Measurements from ENCODE around the gene MYL7. TPM values are rescaled to one million over a fixed set of nuclear protein-coding genes. Genes with fewer than 3 reads are reported as not detected.

Gene MYL7
- total and polyA plus RNA-seq, 8 donors = 0.82 to 5.5 (median 1.2) TPM; not detected in 2

- no peak for ATAC-seq
Observed at GRCh38 chr7:44113764-44114354, 27.3 kb downstream of the MYL7 start.

GRCh38 chr7:44112997-44113763 lies 28.0 kb downstream of the MYL7 start:
- intact Hi-C loops (cut with DNase I) = no loop called here
- Histone ChIP-seq H3K36me3 (peaks cover 0 to 93% of the 10 kb centered on the region in 2 donors), H3K4me1 (no peaks in the 10 kb centered on the region)

More at GRCh38 chr7:44113764-44114354, 27.3 kb downstream of the MYL7 start:
- H3K4me1 ChIP-seq = no peaks in the 10 kb centered on the region
- no peak overlapping the region for H3K27ac ChIP-seq
- intact Hi-C loops (cut with DNase I) = no loop called here
- no peak for TF ChIP-seq CTCF (IDR thresholded peaks at IDR 0.05)
- H3K4me3 ChIP-seq = no peak overlapping the region
- peaks cover 0 to 88% of the 10 kb centered on the region in 2 donors for H3K36me3 ChIP-seq
- DNase-seq = no peak
- no peaks in the 10 kb centered on the region for H3K27me3 ChIP-seq
- no peaks in the 10 kb centered on the region for H3K9me3 ChIP-seq

GRCh38 chr7:44112231-44112996 lies 28.7 kb downstream of the MYL7 start:
- TF ChIP-seq CTCF (IDR thresholded peaks at IDR 0.05) = no peak
- H3K9me3 ChIP-seq = no peaks in the 10 kb centered on the region
- DNase-seq = no peak
- H3K36me3 ChIP-seq = peaks cover 0 to 91% of the 10 kb centered on the region in 2 donors
- H3K4me3 ChIP-seq = no peak overlapping the region
- intact Hi-C loops (cut with DNase I) = no loop called here
- H3K27ac ChIP-seq = no peak overlapping the region
- no peak for ATAC-seq
- H3K27me3 ChIP-seq = no peaks in the 10 kb centered on the region
- no peaks in the 10 kb centered on the region for H3K4me1 ChIP-seq

More at GRCh38 chr7:44112997-44113763, 28.0 kb downstream of the MYL7 start:
- H3K4me3 ChIP-seq = no peak overlapping the region
- no peak overlapping the region for H3K27ac ChIP-seq
- no peaks in the 10 kb centered on the region for H3K27me3 ChIP-seq
- DNase-seq (no peak), ATAC-seq (no peak)
- H3K9me3 ChIP-seq = no peaks in the 10 kb centered on the region
- TF ChIP-seq CTCF (IDR thresholded peaks at IDR 0.05) = no peak

GRCh38 chr7:44111761-44112160 lies 29.4 kb downstream of the MYL7 start:
- Histone ChIP-seq H3K36me3 (peaks cover 0 to 84% of the 10 kb centered on the region in 2 donors), H3K27ac (no peak overlapping the region), H3K4me3 (no peak overlapping the region), H3K9me3 (no peaks in the 10 kb centered on the region), H3K4me1 (no peaks in the 10 kb centered on the region), H3K27me3 (no peaks in the 10 kb centered on the region)
- intact Hi-C loops (cut with DNase I) = no loop called here
- ATAC-seq (no peak), DNase-seq (no peak)
- no peak for TF ChIP-seq CTCF (IDR thresholded peaks at IDR 0.05)
